IMR-90 (cell line): Measurements from ENCODE around the gene GVQW3. TPM values are rescaled to one million over a fixed set of nuclear protein-coding genes. Genes with fewer than 3 reads are reported as not detected.

Experiments
- ATAC-seq: fragments of 200-7000 bp; cut with Tn5 transposase; 2 replicates; pipeline ENCODE4 v1.9.1; 2020; ENCODE audit warnings: low read depth, mild to moderate bottlenecking, moderate library complexity
- BruUV-seq: library from RNA; stranded (reverse); fragments of 400-500 nt; replicated peaks from 2 replicates; lab custom pipeline; 2021; lab: Mats Ljungman, UMichigan
- CTCF ChIA-PET: fragments of 300-600 bp; formaldehyde crosslinking; extraction: SDS; loops from one replicate; lab custom pipeline; 2021; ENCODE audit warnings: antibody characterized with exemption; lab: Yijun Ruan, JAX
- POLR2A ChIA-PET: fragments of 300-600 bp; sonication (Branson Sonifier 250); formaldehyde crosslinking; loops from one replicate; lab custom pipeline; 2022; ENCODE audit warnings: antibody characterized with exemption; ENCODE audit not compliant: unreplicated experiment; lab: Charles Lee
- DNase-seq: peaks from one replicate; pipeline ENCODE4 v3.0.0; 2013
- H2AFZ ChIP-seq: replicated peaks from 2 replicates; pipeline ENCODE3; 2013; ENCODE audit warnings: low read length, mild to moderate bottlenecking; ENCODE audit not compliant: poor library complexity
- H2AK5ac ChIP-seq: 2 replicates; pipeline ENCODE4 v1.6.1; 2013; ENCODE audit warnings: low read depth, low read length, inconsistent platforms
- H2AK9ac ChIP-seq: replicated peaks from 2 replicates; pipeline ENCODE3; 2013; ENCODE audit warnings: mild to moderate bottlenecking, low read depth, low read length, moderate library complexity; ENCODE audit not compliant: poor library complexity
- H2BK120ac ChIP-seq: 2 replicates; pipeline ENCODE4 v1.6.1; 2013; ENCODE audit warnings: low read depth, low read length, inconsistent platforms
- H2BK15ac ChIP-seq: 3 replicates; pipeline ENCODE4 v1.6.1; 2013; ENCODE audit warnings: low read depth, low read length, inconsistent platforms
- H2BK20ac ChIP-seq: 2 replicates; pipeline ENCODE4 v1.6.1; 2013; ENCODE audit warnings: low read depth, mild to moderate bottlenecking, inconsistent platforms, low read length, moderate library complexity
- H2BK5ac ChIP-seq: 2 replicates; pipeline ENCODE4 v1.6.1; 2013; ENCODE audit warnings: mild to moderate bottlenecking, low read depth, low read length, inconsistent platforms; ENCODE audit not compliant: poor library complexity, severe bottlenecking
- H3K14ac ChIP-seq: replicated peaks from 2 replicates; pipeline ENCODE4 v1.6.1; 2013; ENCODE audit warnings: low read depth, low read length, inconsistent platforms
- H3K18ac ChIP-seq: 2 replicates; pipeline ENCODE4 v1.6.1; 2013; ENCODE audit warnings: low read depth, low read length, control low read depth
- H3K23ac ChIP-seq: 2 replicates; pipeline ENCODE4 v1.6.1; 2013; ENCODE audit warnings: low read depth, low read length, inconsistent platforms
- H3K27ac ChIP-seq: 2 replicates; pipeline ENCODE4 v1.5.1; 2013; ENCODE audit warnings: mild to moderate bottlenecking, control low read depth, low read length; ENCODE audit not compliant: insufficient read depth
- H3K27me3 ChIP-seq: 2 replicates; pipeline ENCODE4 v1.6.1; 2013; ENCODE audit warnings: low read length; ENCODE audit not compliant: control insufficient read depth, insufficient read depth
- H3K36me3 ChIP-seq: 2 replicates; pipeline ENCODE4 v1.6.1; 2013; ENCODE audit warnings: low read length, mixed read lengths; ENCODE audit not compliant: control insufficient read depth, insufficient read depth
- H3K4ac ChIP-seq: 2 replicates; pipeline ENCODE4 v1.6.1; 2013; ENCODE audit warnings: low read depth, low read length, inconsistent platforms
- H3K4me1 ChIP-seq: 2 replicates; pipeline ENCODE4 v1.6.1; 2013; ENCODE audit warnings: low read length, mixed read lengths; ENCODE audit not compliant: control insufficient read depth, insufficient read depth
- H3K4me2 ChIP-seq: 2 replicates; pipeline ENCODE4 v1.6.1; 2013; ENCODE audit warnings: low read depth, mild to moderate bottlenecking, control low read depth, low read length, moderate library complexity
- H3K4me3 ChIP-seq: 2 replicates; pipeline ENCODE4 v1.5.1; 2013; ENCODE audit warnings: low read depth, mild to moderate bottlenecking, control low read depth, low read length, moderate library complexity; ENCODE audit not compliant: insufficient read depth
- H3K56ac ChIP-seq: 2 replicates; pipeline ENCODE4 v1.6.1; 2013; ENCODE audit warnings: low read length, inconsistent platforms; ENCODE audit not compliant: insufficient read depth; ENCODE audit errors: extremely low read depth
- H3K79me1 ChIP-seq, 2 experiments: 2 replicates each; pipeline ENCODE4 v1.6.1; 2013; ENCODE audit warnings: low read length in 2 of 2, inconsistent platforms in 1 of 2, low read depth in 1 of 2
- H3K9ac ChIP-seq: 2 replicates; pipeline ENCODE4 v1.6.1; 2013; ENCODE audit warnings: low read depth, low read length, control low read depth
- H3K9me1 ChIP-seq: 2 replicates; pipeline ENCODE4 v1.6.1; 2013; ENCODE audit warnings: low read length, inconsistent platforms; ENCODE audit not compliant: insufficient read depth
- H3K9me3 ChIP-seq: 2 replicates; pipeline ENCODE4 v1.6.1; 2013; ENCODE audit warnings: low read length; ENCODE audit not compliant: control insufficient read depth, insufficient read depth
- H4K20me1 ChIP-seq: 2 replicates; pipeline ENCODE4 v1.6.1; 2013; ENCODE audit warnings: low read length, inconsistent platforms; ENCODE audit not compliant: insufficient read depth
- H4K5ac ChIP-seq: 2 replicates; pipeline ENCODE4 v1.6.1; 2013; ENCODE audit warnings: mild to moderate bottlenecking, low read depth, low read length, control low read depth
- H4K8ac ChIP-seq, 2 experiments: 2 replicates each; pipeline ENCODE4 v1.6.1; 2013; ENCODE audit warnings: low read depth in 2 of 2, low read length in 2 of 2, control low read depth in 1 of 2, inconsistent platforms in 1 of 2
- H4K91ac ChIP-seq: 2 replicates; pipeline ENCODE4 v1.6.1; 2013; ENCODE audit warnings: low read depth, low read length, inconsistent platforms; ENCODE audit not compliant: insufficient read depth
- BHLHE40 ChIP-seq: fragments of 150-350 bp; IDR thresholded peaks from 2 replicates; pipeline ENCODE4 v1.6.1; 2016; ENCODE audit warnings: mild to moderate bottlenecking, low read depth, low read length
- CEBPB ChIP-seq: IDR thresholded peaks from 2 replicates; pipeline ENCODE4 v1.6.1; 2012; ENCODE audit warnings: low read depth, low read length, improper control_type of control experiment
- FOS ChIP-seq: fragments of 150-350 bp; IDR thresholded peaks from 2 replicates; pipeline ENCODE4 v1.6.1; 2016; ENCODE audit warnings: low read depth, low read length
- MAFK ChIP-seq: IDR thresholded peaks from 2 replicates; pipeline ENCODE4 v1.6.1; 2012; ENCODE audit warnings: low read depth, low read length, improper control_type of control experiment
- MAZ ChIP-seq: IDR thresholded peaks from 2 replicates; pipeline ENCODE4 v1.6.1; 2012; ENCODE audit warnings: low read depth, mild to moderate bottlenecking, low read length, improper control_type of control experiment, moderate library complexity, borderline replicate concordance
- MXI1 ChIP-seq: IDR thresholded peaks from 2 replicates; pipeline ENCODE4 v1.6.1; 2012; ENCODE audit warnings: low read depth, mild to moderate bottlenecking, low read length, moderate library complexity, borderline replicate concordance
- NFE2L2 ChIP-seq: fragments of 150-350 bp; IDR thresholded peaks from 2 replicates; pipeline ENCODE4 v1.6.1; 2016; ENCODE audit warnings: low read depth, mild to moderate bottlenecking, low read length
- POLR2A ChIP-seq: IDR thresholded peaks from 2 replicates; pipeline ENCODE4 v1.6.1; 2012; ENCODE audit warnings: mild to moderate bottlenecking, low read depth, low read length
- RAD21 ChIP-seq: IDR thresholded peaks from 2 replicates; pipeline ENCODE4 v1.6.1; 2012; ENCODE audit warnings: low read length, improper control_type of control experiment
- RCOR1 ChIP-seq: IDR thresholded peaks from 2 replicates; pipeline ENCODE4 v1.6.1; 2012; ENCODE audit warnings: mild to moderate bottlenecking, low read length, improper control_type of control experiment; ENCODE audit not compliant: insufficient replicate concordance
- RFX5 ChIP-seq: IDR thresholded peaks from 2 replicates; pipeline ENCODE4 v1.8.0; 2012; ENCODE audit warnings: low read depth, mild to moderate bottlenecking, low read length, moderate library complexity
- USF2 ChIP-seq: fragments of 150-350 bp; IDR thresholded peaks from 2 replicates; pipeline ENCODE4 v1.6.1; 2017; ENCODE audit warnings: mild to moderate bottlenecking, antibody characterized with exemption, low read length, low read depth
- WGBS, 2 experiments: methylation state at CpG; one replicate each; pipeline versions ENCODE4 v1.1.5 to v1.1.7; 2013; ENCODE audit warnings: missing lambda C conversion rate in 2 of 2; ENCODE audit not compliant: insufficient read length in 1 of 2; ENCODE audit errors: extremely low coverage in 2 of 2; 5-methylcytosine and 5-hydroxymethylcytosine counted together
- dilution Hi-C: fragments of 300-500 bp; cut with HindIII; formaldehyde crosslinking; loops from one replicate; pipeline ENCODE4 v1.14.3; 2018; ENCODE audit warnings: low sequenced_read_pairs; ENCODE audit not compliant: unreplicated experiment
- in situ Hi-C: fragments of 300-500 bp; cut with MboI; formaldehyde crosslinking; loops from 3 replicates; pipeline ENCODE4 v1.14.3; 2019; ENCODE audit warnings: low sequenced_read_pairs, inconsistent platforms, mixed read lengths
- intact Hi-C: fragments of 100-400 bp; cut with micrococcal nuclease; formaldehyde crosslinking; loops from 2 replicates; pipeline ENCODE4 v1.10.0; 2022
- polyA plus RNA-seq, 3 experiments: library from polyadenylated mRNA; depleted of rRNA; stranded (reverse); fragments of >200 nt; gene quantifications; 2 replicates each; pipeline ENCODE4 v1.2.3, GENCODE V29; 2012; ENCODE audit warnings: low replicate concordance in 1 of 3
- total RNA-seq: library from RNA; depleted of rRNA; stranded (reverse); fragments of >200 nt; gene quantifications from 2 replicates; pipeline ENCODE4 v1.2.3, GENCODE V29; 2012
- TF ChIP-seq, protein P1 (sequence below): fragments of 150-350 bp; IDR thresholded peaks from 2 replicates; pipeline ENCODE4 v1.6.1; 2016; ENCODE audit warnings: low read depth, mild to moderate bottlenecking, low read length, moderate library complexity, borderline replicate concordance
- TF ChIP-seq, protein P2 (sequence below): conservative IDR thresholded peaks from 2 replicates; pipeline ENCODE4 v1.5.1; 2012; ENCODE audit warnings: mild to moderate bottlenecking, low read depth, low read length, improper control_type of control experiment

The GVQW3 gene
- total and polyA plus RNA-seq, 2 of the 4 experiments (the other 2 are of a cell fraction), result 0.96 to 1.1 TPM

DNA sequence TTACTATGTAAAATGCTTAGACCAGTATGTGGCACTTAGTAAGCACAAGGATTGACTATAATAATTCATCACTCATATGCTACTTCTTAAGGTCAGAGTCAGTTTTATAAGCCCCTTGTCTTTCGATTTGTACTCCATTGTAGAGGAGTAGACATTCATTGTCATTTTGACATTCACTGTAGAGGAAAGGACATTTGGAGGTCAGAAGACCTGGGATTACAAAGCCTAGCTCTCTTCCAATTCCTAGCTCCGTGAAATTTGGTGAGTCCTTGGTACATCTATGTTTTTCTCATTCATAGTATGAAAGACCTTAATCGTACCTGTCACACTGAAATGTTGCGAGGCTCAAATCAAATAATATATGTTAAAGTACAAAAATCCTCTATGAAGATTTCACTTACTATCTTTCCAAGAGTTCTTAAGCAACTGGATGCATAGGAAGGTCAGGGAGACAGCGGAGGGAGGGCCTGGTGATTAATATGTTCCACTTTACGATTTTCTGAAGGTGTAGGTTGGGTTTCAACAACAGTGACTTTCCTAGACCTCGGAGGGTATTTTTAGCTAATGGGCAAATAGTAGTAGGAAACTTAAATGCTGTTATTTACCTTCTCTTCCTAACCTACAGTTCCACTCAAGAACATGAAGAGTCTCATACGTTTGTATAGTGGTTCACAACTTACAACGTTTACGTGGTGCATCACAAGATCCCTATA lies 62.3 kb downstream of the GVQW3 start:
- Histone ChIP-seq H2AFZ (no peak overlapping the region), H3K9me3 (no peaks in the 10 kb centered on the region), H3K23ac (peak overlapping the region; percentile 90; the same call in 1 of the 2 replicates), H3K79me1 (peaks cover 16 to 34% of the 10 kb centered on the region in 2 experiments; a peak in 3 of 4 replicates), H3K4me3 (peak overlapping the region; percentile 68), H2BK20ac (no peak overlapping the region), H3K56ac (peak overlapping the region; percentile 91), H3K18ac (no peak overlapping the region), H3K9ac (peak overlapping the region; percentile 94), H3K4me2 (peak overlapping the region; percentile 69), H3K27me3 (no peaks in the 10 kb centered on the region), H4K5ac (no peak overlapping the region; the same call in 1 of the 2 replicates), H2AK9ac (no peak overlapping the region), H4K20me1 (peaks cover 9% of the 10 kb centered on the region; the same call in 1 of the 2 replicates), H4K8ac (peak overlapping the region; percentile 49 to 84; a peak in 3 of 4 replicates), H3K9me1 (0 out of 2 replicates have a peak, but pooled peaks cover 3% of the 10 kb centered on the region), H2BK120ac (no peak overlapping the region), H2AK5ac (no peak overlapping the region), H3K14ac (peak overlapping the region; percentile 95), H4K91ac (no peak overlapping the region), H3K27ac (0 out of 2 replicates have a peak overlapping the region, but pooled peaks have one; percentile 3), H2BK15ac (no peak overlapping the region), H3K36me3 (no peaks in the 10 kb centered on the region), H2BK5ac (peak overlapping the region; percentile 11), H3K4me1 (no peaks in the 10 kb centered on the region), H3K4ac (peak overlapping the region; percentile 15; the same call in 1 of the 2 replicates)
- intact Hi-C loops, result loop anchor here (5.0 kb wide), 2 partner anchors 61 to 236 kb away; partner anchors contain the start of genes GVQW3, THAP12 and WNT11
- no CpG with 5 or more reads among the region's 10 CpGs for WGBS, 2 experiments
- dilution Hi-C loops, result no loop called here
- in situ Hi-C loops, result no loop called here
- ATAC-seq (no peak), DNase-seq (no peak)
- CTCF ChIA-PET, result interaction anchor here (1.4 kb wide), 1 partner anchor 33 kb away, joined by 3 read pairs; no protein-coding TSS in a partner anchor
- no TSS peak for BruUV-seq
- POLR2A ChIA-PET, result no interaction called here
- TF ChIP-seq RCOR1 (no peak), FOS (no peak), RAD21 (no peak), NFE2L2 (no peak), USF2 (no peak), MXI1 (no peak), POLR2A (no peak), RFX5 (no peak), BHLHE40 (no peak), MAZ (no peak), CEBPB (no peak), MAFK (no peak)
- TF ChIP-seq, protein P1, sequence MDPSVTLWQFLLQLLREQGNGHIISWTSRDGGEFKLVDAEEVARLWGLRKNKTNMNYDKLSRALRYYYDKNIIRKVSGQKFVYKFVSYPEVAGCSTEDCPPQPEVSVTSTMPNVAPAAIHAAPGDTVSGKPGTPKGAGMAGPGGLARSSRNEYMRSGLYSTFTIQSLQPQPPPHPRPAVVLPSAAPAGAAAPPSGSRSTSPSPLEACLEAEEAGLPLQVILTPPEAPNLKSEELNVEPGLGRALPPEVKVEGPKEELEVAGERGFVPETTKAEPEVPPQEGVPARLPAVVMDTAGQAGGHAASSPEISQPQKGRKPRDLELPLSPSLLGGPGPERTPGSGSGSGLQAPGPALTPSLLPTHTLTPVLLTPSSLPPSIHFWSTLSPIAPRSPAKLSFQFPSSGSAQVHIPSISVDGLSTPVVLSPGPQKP, result no peak
- TF ChIP-seq, protein P2, sequence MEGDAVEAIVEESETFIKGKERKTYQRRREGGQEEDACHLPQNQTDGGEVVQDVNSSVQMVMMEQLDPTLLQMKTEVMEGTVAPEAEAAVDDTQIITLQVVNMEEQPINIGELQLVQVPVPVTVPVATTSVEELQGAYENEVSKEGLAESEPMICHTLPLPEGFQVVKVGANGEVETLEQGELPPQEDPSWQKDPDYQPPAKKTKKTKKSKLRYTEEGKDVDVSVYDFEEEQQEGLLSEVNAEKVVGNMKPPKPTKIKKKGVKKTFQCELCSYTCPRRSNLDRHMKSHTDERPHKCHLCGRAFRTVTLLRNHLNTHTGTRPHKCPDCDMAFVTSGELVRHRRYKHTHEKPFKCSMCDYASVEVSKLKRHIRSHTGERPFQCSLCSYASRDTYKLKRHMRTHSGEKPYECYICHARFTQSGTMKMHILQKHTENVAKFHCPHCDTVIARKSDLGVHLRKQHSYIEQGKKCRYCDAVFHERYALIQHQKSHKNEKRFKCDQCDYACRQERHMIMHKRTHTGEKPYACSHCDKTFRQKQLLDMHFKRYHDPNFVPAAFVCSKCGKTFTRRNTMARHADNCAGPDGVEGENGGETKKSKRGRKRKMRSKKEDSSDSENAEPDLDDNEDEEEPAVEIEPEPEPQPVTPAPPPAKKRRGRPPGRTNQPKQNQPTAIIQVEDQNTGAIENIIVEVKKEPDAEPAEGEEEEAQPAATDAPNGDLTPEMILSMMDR, result no peak
